ENCODE results near the gene BPI. TPM values are rescaled to one million over a fixed set of nuclear protein-coding genes. Genes with fewer than 3 reads are reported as not detected.
"Not testable (repeated sequence)": the region's sequence is repeated elsewhere in the genome, so short reads cannot be mapped to it uniquely, and the experiment has no call there.

Gene BPI
- total RNA-seq, 2 donors from 2014 or later = not detected

GRCh38 chr20:38269040-38269439, 34.9 kb upstream of the BPI start:
- no peaks in the 10 kb centered on the region for H3K36me3 Mint-ChIP-seq (ENCODE audit: insufficient read depth in 2 of 2)
- peaks cover 19% of the 10 kb centered on the region for H3K27me3 Mint-ChIP-seq (ENCODE audit: low read depth)
- DNase-seq (no peak), ATAC-seq (replicated peaks in 1 of 2) (no peak)
- H3K4me1 Mint-ChIP-seq (ENCODE audit: low read depth) = no peaks in the 10 kb centered on the region
- no peak overlapping the region for H3K4me3 Mint-ChIP-seq
- H3K9me3 Mint-ChIP-seq = no peaks in the 10 kb centered on the region
- no peak overlapping the region for H3K27ac Mint-ChIP-seq

- DNase-seq = no peak
- H3K4me3 Mint-ChIP-seq = no peak overlapping the region
- no peak for ATAC-seq (replicated peaks in 1 of 2)
Measured at GRCh38 chr20:38269715-38270114, 34.2 kb upstream of the BPI start.

GRCh38 chr20:38270869-38271605, 32.9 kb upstream of the BPI start:
- Mint-ChIP-seq H3K27me3 (ENCODE audit: low read depth) (peaks cover 11% of the 10 kb centered on the region), H3K4me1 (ENCODE audit: low read depth) (no peaks in the 10 kb centered on the region), H3K36me3 (ENCODE audit: insufficient read depth in 2 of 2) (no peaks in the 10 kb centered on the region), H3K4me3 (no peak overlapping the region), H3K9me3 (no peaks in the 10 kb centered on the region), H3K27ac (no peak overlapping the region)
- DNase-seq (no peak), ATAC-seq (replicated peaks in 1 of 2) (no peak)

More at GRCh38 chr20:38269715-38270114, 34.2 kb upstream of the BPI start:
- no peaks in the 10 kb centered on the region for H3K9me3 Mint-ChIP-seq
- no peaks in the 10 kb centered on the region for H3K4me1 Mint-ChIP-seq (ENCODE audit: low read depth)
- peaks cover 19% of the 10 kb centered on the region for H3K27me3 Mint-ChIP-seq (ENCODE audit: low read depth)
- H3K36me3 Mint-ChIP-seq (ENCODE audit: insufficient read depth in 2 of 2) = no peaks in the 10 kb centered on the region
- no peak overlapping the region for H3K27ac Mint-ChIP-seq

- Mint-ChIP-seq H3K27ac (no peak overlapping the region), H3K4me3 (no peak overlapping the region), H3K27me3 (ENCODE audit: low read depth) (peaks cover 9% of the 10 kb centered on the region), H3K9me3 (no peaks in the 10 kb centered on the region), H3K4me1 (ENCODE audit: low read depth) (no peaks in the 10 kb centered on the region), H3K36me3 (ENCODE audit: insufficient read depth in 2 of 2) (no peaks in the 10 kb centered on the region)
- ATAC-seq (replicated peaks in 1 of 2) = no peak
- DNase-seq = no peak
Measured at GRCh38 chr20:38271608-38272120, 32.3 kb upstream of the BPI start.

- DNase-seq (no peak), ATAC-seq (replicated peaks in 1 of 2) (no peak)
- Mint-ChIP-seq H3K9me3 (no peaks in the 10 kb centered on the region), H3K4me1 (ENCODE audit: low read depth) (no peaks in the 10 kb centered on the region), H3K4me3 (no peak overlapping the region), H3K36me3 (ENCODE audit: insufficient read depth in 2 of 2) (no peaks in the 10 kb centered on the region), H3K27ac (no peak overlapping the region), H3K27me3 (ENCODE audit: low read depth) (peaks cover 9% of the 10 kb centered on the region)
Measured at GRCh38 chr20:38272398-38272797, 31.6 kb upstream of the BPI start.

GRCh38 chr20:38272961-38273360, 31.0 kb upstream of the BPI start:
- H3K27me3 Mint-ChIP-seq (ENCODE audit: low read depth) = peaks cover 9% of the 10 kb centered on the region
- no peak overlapping the region for H3K27ac Mint-ChIP-seq
- H3K9me3 Mint-ChIP-seq = no peaks in the 10 kb centered on the region
- no peaks in the 10 kb centered on the region for H3K4me1 Mint-ChIP-seq (ENCODE audit: low read depth)
- ATAC-seq (replicated peaks in 1 of 2) (no peak), DNase-seq (no peak)
- no peaks in the 10 kb centered on the region for H3K36me3 Mint-ChIP-seq (ENCODE audit: insufficient read depth in 2 of 2)
- no peak overlapping the region for H3K4me3 Mint-ChIP-seq

- ATAC-seq (replicated peaks in 1 of 2) (no peak), DNase-seq (no peak)
- no peaks in the 10 kb centered on the region for H3K9me3 Mint-ChIP-seq
- H3K27me3 Mint-ChIP-seq (ENCODE audit: low read depth) = no peaks in the 10 kb centered on the region
- no peak overlapping the region for H3K27ac Mint-ChIP-seq
- H3K4me3 Mint-ChIP-seq = no peak overlapping the region
- H3K36me3 Mint-ChIP-seq (ENCODE audit: insufficient read depth in 2 of 2) = no peaks in the 10 kb centered on the region
- no peaks in the 10 kb centered on the region for H3K4me1 Mint-ChIP-seq (ENCODE audit: low read depth)
Measured at GRCh38 chr20:38275815-38276550, 28.0 kb upstream of the BPI start.

- Mint-ChIP-seq H3K36me3 (ENCODE audit: insufficient read depth in 2 of 2) (no peaks in the 10 kb centered on the region), H3K27ac (no peak overlapping the region), H3K27me3 (ENCODE audit: low read depth) (no peaks in the 10 kb centered on the region), H3K4me1 (ENCODE audit: low read depth) (no peaks in the 10 kb centered on the region), H3K9me3 (no peaks in the 10 kb centered on the region), H3K4me3 (no peak overlapping the region)
- ATAC-seq (replicated peaks in 1 of 2) (no peak), DNase-seq (no peak)
Measured at GRCh38 chr20:38277285-38277684, 26.7 kb upstream of the BPI start.

GRCh38 chr20:38277691-38278090, 26.3 kb upstream of the BPI start:
- Mint-ChIP-seq H3K9me3 (no peaks in the 10 kb centered on the region), H3K4me3 (no peak overlapping the region), H3K4me1 (ENCODE audit: low read depth) (no peaks in the 10 kb centered on the region), H3K27ac (no peak overlapping the region), H3K27me3 (ENCODE audit: low read depth) (no peaks in the 10 kb centered on the region), H3K36me3 (ENCODE audit: insufficient read depth in 2 of 2) (no peaks in the 10 kb centered on the region)
- ATAC-seq (replicated peaks in 1 of 2) (no peak), DNase-seq (no peak)

GRCh38 chr20:38278131-38278530, 25.8 kb upstream of the BPI start:
- Mint-ChIP-seq H3K4me1 (ENCODE audit: low read depth) (no peaks in the 10 kb centered on the region), H3K27ac (no peak overlapping the region), H3K36me3 (ENCODE audit: insufficient read depth in 2 of 2) (no peaks in the 10 kb centered on the region), H3K9me3 (no peaks in the 10 kb centered on the region), H3K27me3 (ENCODE audit: low read depth) (no peaks in the 10 kb centered on the region), H3K4me3 (no peak overlapping the region)
- no peak for ATAC-seq (replicated peaks in 1 of 2)
- DNase-seq = no peak

GRCh38 chr20:38278763-38279162, 25.2 kb upstream of the BPI start:
- Mint-ChIP-seq H3K4me1 (ENCODE audit: low read depth) (no peaks in the 10 kb centered on the region), H3K27ac (no peak overlapping the region), H3K4me3 (no peak overlapping the region), H3K9me3 (no peaks in the 10 kb centered on the region), H3K27me3 (ENCODE audit: low read depth) (no peaks in the 10 kb centered on the region), H3K36me3 (ENCODE audit: insufficient read depth in 2 of 2) (no peaks in the 10 kb centered on the region)
- DNase-seq (no peak), ATAC-seq (replicated peaks in 1 of 2) (no peak)

- not testable (repeated sequence) for H3K9me3 Mint-ChIP-seq; H3K27ac Mint-ChIP-seq; H3K27me3 Mint-ChIP-seq (ENCODE audit: low read depth); ATAC-seq (replicated peaks in 1 of 2); H3K4me3 Mint-ChIP-seq; DNase-seq; H3K36me3 Mint-ChIP-seq (ENCODE audit: insufficient read depth in 2 of 2); H3K4me1 Mint-ChIP-seq (ENCODE audit: low read depth)
Measured at GRCh38 chr20:38281176-38281915, 22.6 kb upstream of the BPI start.

- Mint-ChIP-seq H3K36me3 (ENCODE audit: insufficient read depth in 2 of 2) (no peaks in the 10 kb centered on the region), H3K4me1 (ENCODE audit: low read depth) (no peaks in the 10 kb centered on the region), H3K4me3 (no peak overlapping the region), H3K9me3 (no peaks in the 10 kb centered on the region), H3K27ac (no peak overlapping the region), H3K27me3 (ENCODE audit: low read depth) (peaks cover 8% of the 10 kb centered on the region)
- no peak for ATAC-seq (replicated peaks in 1 of 2)
- no peak for DNase-seq
Measured at GRCh38 chr20:38283236-38283635, 20.7 kb upstream of the BPI start.
